ENCODE measurements around the gene TTC39B. TPM values are rescaled to one million over a fixed set of nuclear protein-coding genes. Genes with fewer than 3 reads are reported as not detected.
A peak's percentile ranks its signal among the peaks of the same experiment; 100 is the strongest.

The TTC39B gene
- total and polyA plus RNA-seq, 2 donors (not counting 3 experiments of a cell fraction or from before 2014, with no cell fraction given): 1.0 to 5.4 TPM

GRCh38 chr9:15299374-15299939 lies 7.6 kb downstream of the TTC39B start:
- FAIRE-seq: peak; percentile 42
- dilution Hi-C loops (cut with MboI; ENCODE audit: extremely low pct_ligation_motif_present, low sequenced_read_pairs) (no loop called here), intact Hi-C loops (cut with micrococcal nuclease) (no loop called here)
- no peaks in the 10 kb centered on the region for H3K9me1 ChIP-seq (replicated peaks; ENCODE audit: control insufficient read depth, extremely low read depth, insufficient read depth, low read length)
- no peak overlapping the region for H2AFZ ChIP-seq (ENCODE audit: low read depth, low read length)
- no peaks in the 10 kb centered on the region for H3K79me2 ChIP-seq (ENCODE audit: control insufficient read depth, insufficient read depth, low read length)
- ChIA-PET CTCF (no interaction called here), POLR2A (no interaction called here)
- DNase-seq (ENCODE audit: low read depth, low spot score): no peak
- no peak for TF ChIP-seq MAX (IDR thresholded peaks at IDR 0.05; ENCODE audit: insufficient read depth, insufficient read length)
- no peak for TF ChIP-seq GATA2 (IDR thresholded peaks at IDR 0.05; ENCODE audit: insufficient read depth, insufficient read length, low read depth, low read length)
- TF ChIP-seq EZH2 (IDR thresholded peaks at IDR 0.05; ENCODE audit: borderline replicate concordance, low read depth, low read length, severe bottlenecking): no peak
- no peak for TF ChIP-seq CTCF (IDR thresholded peaks at IDR 0.05; ENCODE audit: extremely low read depth in 1 of 2, insufficient read depth in 1 of 2, low read depth in 1 of 2, low read length in 2 of 2)
- no peak for TF ChIP-seq POLR2A (IDR thresholded peaks at IDR 0.05; ENCODE audit: low read depth, low read length)
- no peak for TF ChIP-seq FOS (IDR thresholded peaks at IDR 0.05; ENCODE audit: borderline replicate concordance, insufficient read depth, low read length)
- no peak for TF ChIP-seq JUN (IDR thresholded peaks at IDR 0.05; ENCODE audit: borderline replicate concordance, insufficient read depth, insufficient read length, low read depth)
- no peak for TF ChIP-seq MYC (IDR thresholded peaks at IDR 0.05; ENCODE audit: low read depth, low read length)
- no peak for TF ChIP-seq POLR2AphosphoS5 (IDR thresholded peaks at IDR 0.05; ENCODE audit: insufficient read depth, low read depth, low read length)
- no peaks in the 10 kb centered on the region for H4K20me1 ChIP-seq (replicated peaks; ENCODE audit: control insufficient read depth, extremely low read depth, insufficient read depth, low read length)
- no peak overlapping the region for H3K4me2 ChIP-seq (ENCODE audit: insufficient read depth, low read length)
- no peak overlapping the region for H3K4me3 ChIP-seq (replicated peaks in 1 of 3; ENCODE audit: insufficient read depth in 1 of 3, low read depth in 1 of 3, low read length in 3 of 3)
- H3K36me3 ChIP-seq (ENCODE audit: control insufficient read depth in 2 of 2, extremely low read depth in 1 of 2, insufficient read depth in 2 of 2, low read length in 2 of 2): no peaks in the 10 kb centered on the region
- H3K27ac ChIP-seq (ENCODE audit: insufficient read depth, low read depth, low read length): no peak overlapping the region
- H3K9ac ChIP-seq (replicated peaks; ENCODE audit: extremely low read depth, insufficient read depth, low read length): no peak overlapping the region
- H3K27me3 ChIP-seq (ENCODE audit: control insufficient read depth in 2 of 2, insufficient read depth in 2 of 2, low read length in 2 of 2): no peaks in the 10 kb centered on the region
- H3K4me1 ChIP-seq (ENCODE audit: control insufficient read depth, extremely low read depth, insufficient read depth, low read length): peaks cover 9% of the 10 kb centered on the region
- BruUV-seq (replicated peaks): no TSS peak
- no peaks in the 10 kb centered on the region for H3K9me3 ChIP-seq (replicated peaks; ENCODE audit: control insufficient read depth, insufficient read depth, low read length)

Data from endothelial cell of umbilical vein (primary cell).